Thoracic aorta (tissue), 2 donors: ENCODE measurements around the gene ZNF345. TPM values are rescaled to one million over a fixed set of nuclear protein-coding genes. Genes with fewer than 3 reads are reported as not detected.

Experiments
- ATAC-seq: fragments of 150-250 bp; one replicate; pipeline ENCODE4 v1.8.0; 2017; ENCODE audit warnings: low read depth; ENCODE audit not compliant: insufficient number of reproducible peaks, low FRiP score
- DNase-seq: peaks from one replicate; pipeline ENCODE4 v3.0.0-alpha.2; 2020; ENCODE audit warnings: low spot score
- H3K27ac ChIP-seq, 2 donors: fragments of 200-600 bp; sonication (generic); 1 replicate in 1 of 2; 2 replicates in 1 of 2; pipeline ENCODE4 v1.5.1; 2016; ENCODE audit warnings: mild to moderate bottlenecking in 2 of 2, moderate library complexity in 2 of 2
- H3K27me3 ChIP-seq: fragments of 200-600 bp; sonication (generic); replicated peaks from 2 replicates; pipeline ENCODE4 v1.6.0; 2016; ENCODE audit warnings: mild to moderate bottlenecking; ENCODE audit not compliant: insufficient read depth
- H3K36me3 ChIP-seq: fragments of 200-600 bp; sonication (generic); one replicate; pipeline ENCODE4 v1.5.1; 2016
- H3K4me1 ChIP-seq, 2 donors: fragments of 200-600 bp; sonication (generic); 1 replicate in 1 of 2; 2 replicates in 1 of 2; pipeline versions ENCODE4 v1.5.1 to v1.6.0; 2016; ENCODE audit warnings: low read depth in 2 of 2, mild to moderate bottlenecking in 1 of 2; ENCODE audit not compliant: control insufficient read depth in 1 of 2
- H3K4me3 ChIP-seq: fragments of 200-600 bp; sonication (generic); 2 replicates; pipeline ENCODE4 v1.5.1; 2016; ENCODE audit warnings: mild to moderate bottlenecking
- H3K9me3 ChIP-seq: fragments of 200-600 bp; sonication (generic); 2 replicates; pipeline ENCODE4 v1.5.1; 2016
- CTCF ChIP-seq: fragments of 200-600 bp; sonication (generic); IDR thresholded peaks from one replicate; pipeline ENCODE4 v1.5.1; 2019; ENCODE audit warnings: antibody characterized with exemption
- total RNA-seq, 2 donors: library from RNA; depleted of rRNA; stranded (reverse); fragments of >200 nt; gene quantifications; one replicate each; pipeline versions ENCODE4 v1.1.0 to v1.2.3, GENCODE V29; 2016

The ZNF345 gene
- total RNA-seq, 2 donors from 2014 or later, result 5.7 to 9.7 TPM

- Histone ChIP-seq H3K9me3 (peaks cover 94% of the 10 kb centered on the region), H3K36me3 (peaks cover 73% of the 10 kb centered on the region), H3K4me1 (no peaks in the 10 kb centered on the region), H3K27ac (no peak overlapping the region), H3K4me3 (peak overlapping the region; percentile 14), H3K27me3 (no peaks in the 10 kb centered on the region)
- no peak for TF ChIP-seq CTCF
- DNase-seq, result no peak
- no peak for ATAC-seq
These were observed 44.2 kb downstream of the ZNF345 start for GRCh38 chr19:36894849-36895383.

DNA sequence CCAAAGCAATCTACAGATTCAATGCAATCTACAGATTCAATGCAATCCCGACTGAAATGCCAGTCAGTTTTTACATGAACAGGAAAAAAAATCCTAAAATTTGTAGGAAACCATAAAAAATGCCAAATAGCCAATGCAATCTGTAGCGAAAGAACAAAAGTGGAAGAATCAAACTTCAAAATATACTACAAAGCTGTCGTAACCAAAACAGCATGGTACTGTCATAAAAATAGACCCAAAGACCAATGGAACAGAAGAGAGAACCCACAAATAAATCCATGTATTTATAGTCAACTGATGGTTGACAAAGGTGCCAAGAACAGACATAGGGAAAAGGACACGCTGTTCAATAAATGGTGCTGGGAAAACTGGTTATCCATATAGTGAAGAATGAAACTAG lies 47.7 kb downstream of the ZNF345 start:
- ATAC-seq (no peak), DNase-seq (no peak)
- Histone ChIP-seq H3K27me3 (no peaks in the 10 kb centered on the region), H3K4me3 (no peak overlapping the region), H3K9me3 (peaks cover 88% of the 10 kb centered on the region), H3K36me3 (peaks cover 67% of the 10 kb centered on the region), H3K27ac (no peak overlapping the region), H3K4me1 (no peaks in the 10 kb centered on the region)
- no peak for TF ChIP-seq CTCF

GRCh38 chr19:36915992-36916830 lies 65.5 kb downstream of the ZNF345 start, which contains the start of the genes ZNF568 and ZNF829:
TSS of gene ZNF568 (plus strand) at chr19:36916332. CDS start at chr19:36922771, 6,439 bp downstream.
TSS of gene ZNF829 (minus strand) at chr19:36916291. CDS start at chr19:36915167, 1,124 bp downstream.
- no peaks in the 10 kb centered on the region for H3K9me3 ChIP-seq
- DNase-seq (peak; percentile 67), ATAC-seq (peak; percentile 83)
- peaks cover 16% of the 10 kb centered on the region for H3K36me3 ChIP-seq
- peak; percentile 55 for TF ChIP-seq CTCF
- H3K27me3 ChIP-seq, result no peaks in the 10 kb centered on the region
- peaks cover 7 to 9% of the 10 kb centered on the region in 2 donors for H3K4me1 ChIP-seq
- peak within 1 kb of the TSS; percentile 93 for H3K4me3 ChIP-seq
- peak within 1 kb of the TSS; percentile 94 for H3K27ac ChIP-seq

DNA sequence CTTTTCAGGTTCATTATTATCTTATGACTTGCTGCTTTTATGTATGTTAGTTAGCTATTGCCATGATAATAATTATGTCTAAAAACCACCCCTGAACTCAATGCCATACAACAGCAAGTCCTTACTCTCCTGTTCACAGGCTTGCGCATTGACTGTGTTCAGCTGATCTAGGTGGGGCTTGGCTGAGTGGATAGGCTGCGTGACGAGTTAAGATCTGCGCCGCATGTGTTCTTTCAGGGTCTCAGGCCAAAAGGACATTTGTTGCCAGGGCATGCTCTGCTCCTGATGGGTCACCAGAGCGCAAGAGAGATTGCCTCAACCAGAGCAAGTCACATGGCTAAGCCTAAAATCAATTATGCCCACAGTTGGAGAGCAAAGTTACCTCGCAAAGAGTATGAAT lies 66.3 kb downstream of the ZNF345 start:
- peaks cover 7 to 9% of the 10 kb centered on the region in 2 donors for H3K4me1 ChIP-seq
- TF ChIP-seq CTCF, result no peak
- peak overlapping the region; percentile 93 for H3K4me3 ChIP-seq
- H3K9me3 ChIP-seq, result no peaks in the 10 kb centered on the region
- H3K36me3 ChIP-seq, result peaks cover 16% of the 10 kb centered on the region
- DNase-seq, result no peak
- peak overlapping the region; percentile 94 for H3K27ac ChIP-seq
- no peaks in the 10 kb centered on the region for H3K27me3 ChIP-seq
- no peak for ATAC-seq

DNA sequence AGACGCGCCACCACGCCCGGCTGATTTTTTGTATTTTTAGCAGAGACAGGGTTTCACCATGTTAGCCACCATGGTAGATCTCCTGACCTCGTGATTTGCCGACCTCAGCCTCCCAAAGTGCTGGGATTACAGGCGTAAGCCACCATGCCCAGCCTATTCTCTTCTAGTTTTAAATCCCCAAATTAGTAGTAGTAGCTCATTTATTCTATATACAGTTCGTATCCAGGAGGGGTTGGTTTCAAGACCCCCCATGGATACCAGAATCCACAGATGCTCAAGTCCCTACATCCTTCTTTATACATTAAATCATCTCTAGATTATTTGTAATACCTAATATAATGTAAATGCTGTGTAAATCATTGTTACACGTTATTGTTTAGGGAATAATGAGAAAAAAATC lies 67.4 kb downstream of the ZNF345 start:
- DNase-seq (no peak), ATAC-seq (no peak)
- Histone ChIP-seq H3K27me3 (no peaks in the 10 kb centered on the region), H3K4me3 (no peak overlapping the region), H3K36me3 (peaks cover 24% of the 10 kb centered on the region), H3K4me1 (peaks cover 7 to 9% of the 10 kb centered on the region in 2 donors), H3K9me3 (no peaks in the 10 kb centered on the region), H3K27ac (no peak overlapping the region)
- TF ChIP-seq CTCF, result no peak
